HEK293T (cell line): ENCODE results near the gene ANKRD44.

Experiments used
- ARNT ChIP-seq: fragments of 450-650 bp; IDR thresholded peaks from 2 replicates; pipeline ENCODE4 v1.6.1; 2017; ENCODE audit warnings: mild to moderate bottlenecking
- BHLHE40 ChIP-seq: fragments of 450-650 bp; IDR thresholded peaks from 2 replicates; pipeline ENCODE4 v1.6.1; 2016; ENCODE audit warnings: mild to moderate bottlenecking, moderate library complexity, borderline replicate concordance
- ELF4 ChIP-seq: fragments of 450-650 bp; IDR thresholded peaks from 2 replicates; pipeline ENCODE4 v1.6.1; 2017; ENCODE audit warnings: antibody characterized with exemption
- FOXA1 ChIP-seq: fragments of 450-650 bp; IDR thresholded peaks from 2 replicates; pipeline ENCODE4 v1.6.1; 2016; ENCODE audit warnings: mild to moderate bottlenecking
- FOXK2 ChIP-seq: fragments of 450-650 bp; IDR thresholded peaks from 2 replicates; pipeline ENCODE4 v1.6.1; 2016; ENCODE audit warnings: mild to moderate bottlenecking
- FOXM1 ChIP-seq: fragments of 450-650 bp; IDR thresholded peaks from 2 replicates; pipeline ENCODE4 v1.6.1; 2017; ENCODE audit warnings: mild to moderate bottlenecking, borderline replicate concordance
- HDGF ChIP-seq: fragments of 450-650 bp; IDR thresholded peaks from 2 replicates; pipeline ENCODE4 v1.6.1; 2017; ENCODE audit warnings: antibody characterized with exemption, borderline replicate concordance
- NFRKB ChIP-seq: fragments of 450-650 bp; IDR thresholded peaks from 2 replicates; pipeline ENCODE4 v1.6.1; 2016; ENCODE audit warnings: mild to moderate bottlenecking, moderate library complexity
- PKNOX1 ChIP-seq: fragments of 450-650 bp; IDR thresholded peaks from 2 replicates; pipeline ENCODE4 v1.6.1; 2016
- SP1 ChIP-seq: fragments of 450-650 bp; IDR thresholded peaks from 2 replicates; pipeline ENCODE4 v1.6.1; 2017
- SUZ12 ChIP-seq: fragments of 450-650 bp; IDR thresholded peaks from 2 replicates; pipeline ENCODE4 v1.6.1; 2016; ENCODE audit warnings: mild to moderate bottlenecking
- TARDBP ChIP-seq: fragments of 450-650 bp; IDR thresholded peaks from 2 replicates; pipeline ENCODE4 v1.6.1; 2016
- ZNF384 ChIP-seq: fragments of 450-650 bp; IDR thresholded peaks from 2 replicates; pipeline ENCODE4 v1.6.1; 2016

- TF ChIP-seq SP1 = no peak
- no peak for TF ChIP-seq NFRKB
- TF ChIP-seq FOXK2 = no peak
- no peak for TF ChIP-seq ZNF384
- no peak for TF ChIP-seq BHLHE40
- no peak for TF ChIP-seq TARDBP
- TF ChIP-seq HDGF = no peak
- TF ChIP-seq FOXM1 = no peak
- no peak for TF ChIP-seq ARNT
- TF ChIP-seq FOXA1 = no peak
- no peak for TF ChIP-seq SUZ12
- no peak for TF ChIP-seq ELF4
- no peak for TF ChIP-seq PKNOX1
These were observed 229.9 kb downstream of the ANKRD44 start for GRCh38 chr2:197080578-197081216.
